ENCODE measurements around the gene RNLS.

RNLS gene

DNA sequence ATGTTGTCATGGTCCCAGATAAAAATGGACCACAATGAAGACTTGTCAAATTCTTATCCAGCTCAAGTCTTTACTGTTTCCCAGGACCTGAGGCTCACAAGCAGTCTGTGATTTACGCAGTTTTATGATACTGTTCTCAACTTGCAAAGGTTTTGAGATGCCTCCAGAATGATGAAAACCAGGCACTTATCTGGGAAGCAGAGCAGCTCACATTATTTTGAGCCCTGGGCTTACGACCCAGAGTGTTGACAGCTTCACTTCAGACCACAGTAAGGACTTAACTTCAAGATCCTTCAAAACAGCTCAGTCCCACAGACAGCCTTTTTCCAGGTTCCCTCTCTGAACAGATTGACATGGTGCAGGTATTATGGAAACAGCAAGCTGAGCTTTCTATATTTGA, 236.1 kb downstream of the RNLS start:
- Mint-ChIP-seq H3K36me3 (ENCODE audit: low read depth) (no peaks in the 10 kb centered on the region), H3K27ac (peak overlapping the region in 2 of 3 experiments; percentile 66 to 84), H3K9me3 (peaks cover 2% of the 10 kb centered on the region), H3K4me3 (no peak overlapping the region), H3K4me1 (peaks cover 49% of the 10 kb centered on the region), H3K27me3 (ENCODE audit: low read depth) (no peaks in the 10 kb centered on the region)
- TF ChIP-seq, protein P1, sequence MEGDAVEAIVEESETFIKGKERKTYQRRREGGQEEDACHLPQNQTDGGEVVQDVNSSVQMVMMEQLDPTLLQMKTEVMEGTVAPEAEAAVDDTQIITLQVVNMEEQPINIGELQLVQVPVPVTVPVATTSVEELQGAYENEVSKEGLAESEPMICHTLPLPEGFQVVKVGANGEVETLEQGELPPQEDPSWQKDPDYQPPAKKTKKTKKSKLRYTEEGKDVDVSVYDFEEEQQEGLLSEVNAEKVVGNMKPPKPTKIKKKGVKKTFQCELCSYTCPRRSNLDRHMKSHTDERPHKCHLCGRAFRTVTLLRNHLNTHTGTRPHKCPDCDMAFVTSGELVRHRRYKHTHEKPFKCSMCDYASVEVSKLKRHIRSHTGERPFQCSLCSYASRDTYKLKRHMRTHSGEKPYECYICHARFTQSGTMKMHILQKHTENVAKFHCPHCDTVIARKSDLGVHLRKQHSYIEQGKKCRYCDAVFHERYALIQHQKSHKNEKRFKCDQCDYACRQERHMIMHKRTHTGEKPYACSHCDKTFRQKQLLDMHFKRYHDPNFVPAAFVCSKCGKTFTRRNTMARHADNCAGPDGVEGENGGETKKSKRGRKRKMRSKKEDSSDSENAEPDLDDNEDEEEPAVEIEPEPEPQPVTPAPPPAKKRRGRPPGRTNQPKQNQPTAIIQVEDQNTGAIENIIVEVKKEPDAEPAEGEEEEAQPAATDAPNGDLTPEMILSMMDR (IDR thresholded peaks at IDR 0.05; ENCODE audit: unreplicated experiment in 3 of 3): no peak

DNA sequence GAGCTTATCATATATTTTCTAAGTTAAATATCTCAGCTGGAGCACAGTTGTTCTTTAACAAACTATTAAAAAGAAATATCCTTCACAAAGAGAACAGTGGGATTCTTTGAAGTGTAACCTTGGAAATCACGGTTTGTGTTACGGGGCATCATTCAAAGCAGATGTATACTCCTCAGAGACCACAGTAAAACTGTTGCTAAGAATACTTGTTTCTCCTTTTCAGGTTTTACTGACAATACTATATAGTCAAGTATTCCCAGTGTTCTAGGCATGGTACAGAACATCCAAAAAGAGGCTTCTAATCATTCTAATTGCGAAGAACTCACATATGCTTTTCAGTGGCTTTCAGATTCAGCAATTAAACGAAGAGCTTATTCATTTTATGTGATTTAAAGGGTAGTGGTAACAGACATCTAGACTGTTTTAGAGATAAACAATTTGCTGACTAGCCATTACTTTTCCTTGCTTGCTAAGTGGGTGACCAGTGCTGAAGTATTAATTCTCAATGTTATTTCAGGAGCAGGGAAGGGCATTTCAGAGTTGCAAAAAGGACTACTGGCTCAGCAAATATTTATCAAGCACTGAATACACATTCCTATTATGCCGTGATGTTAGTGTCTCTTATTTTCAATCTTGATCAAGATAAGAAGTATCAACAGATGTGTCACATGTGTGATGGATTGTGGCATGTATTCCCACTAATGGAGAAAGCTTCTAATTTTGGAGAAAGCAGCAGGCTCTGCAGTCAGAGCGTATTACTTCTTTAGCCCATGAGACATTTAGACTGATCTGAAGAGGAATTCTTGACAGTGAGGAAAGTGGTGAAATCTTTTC, 236.8 kb downstream of the RNLS start:
- Mint-ChIP-seq H3K9me3 (no peaks in the 10 kb centered on the region), H3K27me3 (ENCODE audit: low read depth) (no peaks in the 10 kb centered on the region), H3K27ac (peak overlapping the region; percentile 56 to 84 (median 66)), H3K36me3 (ENCODE audit: low read depth) (no peaks in the 10 kb centered on the region), H3K4me3 (no peak overlapping the region), H3K4me1 (peaks cover 49% of the 10 kb centered on the region)
- TF ChIP-seq, protein P1 (IDR thresholded peaks at IDR 0.05; ENCODE audit: unreplicated experiment in 3 of 3): no peak

DNA sequence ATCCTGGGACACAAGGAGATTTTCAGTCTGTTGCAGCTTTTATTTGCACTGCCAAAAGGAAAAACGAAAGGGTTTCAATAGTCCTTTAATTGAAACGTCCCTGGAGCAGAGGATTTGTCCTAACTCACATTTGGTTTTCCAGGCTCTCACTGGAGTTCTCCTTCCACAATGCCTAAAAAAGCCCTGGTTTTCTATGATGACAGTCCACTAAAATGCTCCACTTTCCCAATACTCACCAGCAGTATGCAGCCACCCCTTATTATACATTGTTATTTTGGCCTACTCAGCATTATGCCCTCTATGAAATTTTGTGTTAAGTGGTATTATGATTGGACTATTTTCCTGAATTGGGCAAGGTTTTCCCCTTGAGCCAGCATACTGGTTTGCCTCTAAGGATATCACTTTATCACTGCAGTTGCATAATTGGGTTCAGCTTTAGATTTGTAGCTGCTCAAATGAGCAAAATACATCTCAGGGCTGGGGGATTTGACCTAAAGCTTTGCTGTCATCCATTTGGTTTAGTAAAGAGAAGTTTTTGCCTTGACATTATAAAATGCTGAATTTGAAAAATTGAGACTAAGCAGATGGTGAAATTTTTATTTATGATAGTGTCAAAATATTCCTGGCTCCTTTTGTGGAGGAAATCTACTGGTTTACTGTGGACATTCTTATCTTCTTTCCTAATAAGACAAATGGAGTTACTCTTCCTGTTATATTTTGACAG, 239.2 kb downstream of the RNLS start:
- H3K36me3 Mint-ChIP-seq (ENCODE audit: low read depth): no peaks in the 10 kb centered on the region

DNA sequence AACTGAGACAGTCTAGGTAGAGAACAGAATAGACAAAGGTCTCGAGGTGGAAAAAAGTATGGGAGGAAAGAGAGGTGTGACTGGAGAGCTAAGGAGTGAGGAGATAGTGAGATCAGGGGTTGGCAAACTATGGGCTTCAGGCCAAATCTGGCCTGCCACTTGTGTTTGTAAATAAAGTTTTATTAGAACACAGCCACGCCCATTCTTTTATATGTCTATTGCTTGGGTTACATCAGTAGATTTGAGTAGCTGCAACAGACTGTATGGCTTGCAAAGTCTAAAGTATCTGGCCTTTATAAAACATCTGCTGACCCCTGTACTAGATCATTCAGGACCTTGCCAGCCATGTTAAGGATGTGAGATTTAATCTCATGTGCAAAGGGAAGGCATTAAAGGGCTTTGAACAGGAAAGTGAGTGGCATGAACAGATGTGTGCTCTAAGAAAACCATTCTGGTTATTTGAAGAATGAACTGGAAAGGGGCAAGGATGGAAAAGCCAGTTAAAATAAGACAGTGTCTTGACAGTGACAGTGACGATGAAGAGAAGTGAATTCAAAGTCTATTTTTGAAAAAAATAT, 240.3 kb downstream of the RNLS start:
- no peaks in the 10 kb centered on the region for H3K9me3 Mint-ChIP-seq
- TF ChIP-seq, protein P1 (IDR thresholded peaks at IDR 0.05; ENCODE audit: unreplicated experiment in 3 of 3): no peak
- peak overlapping the region in 2 of 3 experiments; percentile 5 to 44 for H3K27ac Mint-ChIP-seq
- H3K27me3 Mint-ChIP-seq (ENCODE audit: low read depth): no peaks in the 10 kb centered on the region
- no peaks in the 10 kb centered on the region for H3K36me3 Mint-ChIP-seq (ENCODE audit: low read depth)
- peaks cover 37% of the 10 kb centered on the region for H3K4me1 Mint-ChIP-seq
- no peak overlapping the region for H3K4me3 Mint-ChIP-seq

More for the DNA sequence above, 239.2 kb downstream of the RNLS start:
- H3K4me1 Mint-ChIP-seq: peaks cover 48% of the 10 kb centered on the region
- TF ChIP-seq, protein P1 (IDR thresholded peaks at IDR 0.05; ENCODE audit: unreplicated experiment in 3 of 3): no peak
- peak overlapping the region; percentile 1 to 56 (median 51) for H3K27ac Mint-ChIP-seq
- H3K27me3 Mint-ChIP-seq (ENCODE audit: low read depth): no peaks in the 10 kb centered on the region
- H3K4me3 Mint-ChIP-seq: no peak overlapping the region
- H3K9me3 Mint-ChIP-seq: no peaks in the 10 kb centered on the region

DNA sequence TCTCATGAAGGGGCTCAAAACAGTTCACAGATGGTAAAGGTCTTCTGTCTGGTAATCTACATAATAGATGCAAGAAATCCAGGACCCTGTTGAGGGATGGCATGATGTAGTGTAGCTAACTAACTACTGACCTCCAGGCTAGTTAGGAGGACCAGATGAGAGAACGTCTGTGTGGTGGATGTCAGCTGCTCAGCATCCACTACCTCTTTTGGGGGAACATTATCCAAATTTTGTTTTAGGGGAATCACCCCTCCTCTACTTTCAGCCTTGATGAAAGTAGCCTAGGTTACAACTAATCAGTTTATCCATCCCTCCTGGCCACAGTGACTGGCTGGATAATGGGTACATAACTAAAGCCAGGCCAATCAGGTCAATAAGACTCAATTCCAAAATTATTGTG, 246.0 kb downstream of the RNLS start:
- Mint-ChIP-seq H3K27me3 (ENCODE audit: low read depth) (no peaks in the 10 kb centered on the region), H3K9me3 (no peaks in the 10 kb centered on the region), H3K36me3 (ENCODE audit: low read depth) (no peaks in the 10 kb centered on the region), H3K4me1 (no peaks in the 10 kb centered on the region), H3K27ac (no peak overlapping the region), H3K4me3 (no peak overlapping the region)
- TF ChIP-seq, protein P1 (IDR thresholded peaks at IDR 0.05; ENCODE audit: unreplicated experiment in 3 of 3): no peak

Measured in nephron (organoid).